Ishikawa (cell line): ENCODE data around the gene TPRG1L.

Source experiments
- CREB1 ChIP-seq: IDR thresholded peaks from 2 replicates; pipeline ENCODE4 v1.6.1; 2012; ENCODE audit warnings: low read depth
- EGR1 ChIP-seq: IDR thresholded peaks from 2 replicates; pipeline ENCODE4 v1.6.1; 2012
- EP300 ChIP-seq: IDR thresholded peaks from 2 replicates; pipeline ENCODE4 v1.6.1; 2012; ENCODE audit warnings: borderline replicate concordance
- FOXM1 ChIP-seq: IDR thresholded peaks from 2 replicates; pipeline ENCODE4 v1.6.1; 2012; ENCODE audit warnings: low read depth, borderline replicate concordance
- MAX ChIP-seq: IDR thresholded peaks from 2 replicates; pipeline ENCODE4 v1.6.1; 2012
- NFIC ChIP-seq: IDR thresholded peaks from 2 replicates; pipeline ENCODE4 v1.6.1; 2012
- RAD21 ChIP-seq: IDR thresholded peaks from 2 replicates; pipeline ENCODE4 v1.6.1; 2012; ENCODE audit warnings: low read depth
- TAF1 ChIP-seq: IDR thresholded peaks from 2 replicates; pipeline ENCODE4 v1.6.1; 2012; ENCODE audit warnings: low read depth, mild to moderate bottlenecking
- TEAD4 ChIP-seq: IDR thresholded peaks from 2 replicates; pipeline ENCODE4 v1.6.1; 2012
- YY1 ChIP-seq: IDR thresholded peaks from 2 replicates; pipeline ENCODE4 v1.6.1; 2012; ENCODE audit warnings: low read depth

DNA sequence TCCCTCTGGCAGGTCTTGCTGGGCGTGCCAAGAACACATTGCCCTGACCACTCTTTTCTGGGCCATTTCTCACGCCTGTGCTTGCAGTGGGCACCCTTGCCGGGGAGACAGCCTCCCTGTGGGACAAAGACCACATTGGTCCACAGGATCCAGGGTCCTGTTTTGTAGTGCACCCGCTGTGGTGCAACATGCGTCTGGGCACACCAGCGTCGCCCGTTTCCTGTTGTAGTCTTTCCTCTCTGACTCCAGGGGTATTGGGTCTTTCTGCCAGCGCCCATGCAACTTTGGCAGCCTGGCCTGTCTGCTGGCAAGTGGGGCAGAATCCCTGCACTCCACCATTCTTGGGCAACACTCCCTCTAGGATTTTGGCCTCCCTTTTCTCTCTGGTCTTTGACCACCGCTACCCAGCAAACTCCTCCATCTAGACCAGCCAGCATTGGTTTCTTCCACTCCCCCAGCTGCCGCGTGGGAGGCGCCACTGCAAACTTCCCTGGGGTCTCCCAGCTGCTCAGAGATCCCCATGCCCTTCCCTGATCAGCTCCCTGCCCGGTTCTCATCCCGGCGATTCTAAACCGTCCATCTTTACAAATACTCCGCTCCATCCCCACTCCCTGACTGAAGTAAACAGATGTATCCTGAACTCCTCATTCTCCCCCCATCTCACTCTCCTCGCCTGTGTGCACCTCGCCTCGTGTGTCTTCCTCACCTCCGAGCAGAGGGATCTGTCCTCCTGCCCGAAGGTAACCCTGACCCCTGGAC lies 1.2 kb upstream of the TPRG1L start:
- TF ChIP-seq TEAD4 (no peak), MAX (no peak), RAD21 (no peak), EP300 (no peak), FOXM1 (no peak), TAF1 (no peak), YY1 (no peak), CREB1 (no peak), EGR1 (no peak), NFIC (no peak)
